Heart left ventricle (tissue), 16 donors: ENCODE measurements around the gene SHANK3. TPM values are rescaled to one million over a fixed set of nuclear protein-coding genes. Genes with fewer than 3 reads are reported as not detected.

Source experiments
- ATAC-seq, 4 donors: fragments of 200-7000 bp; cut with Tn5 transposase; one replicate each; pipeline ENCODE4 v1.9.1; 2020 to 2022; ENCODE audit warnings: moderate library complexity in 4 of 4, mild to moderate bottlenecking in 3 of 4, moderate number of reproducible peaks in 1 of 4
- DNase-seq, 5 donors: peaks; one replicate each; pipeline ENCODE4 v3.0.0-alpha.2; 2020
- H3K27ac ChIP-seq, 12 donors: fragments of 200-600 bp; sonication (generic) in 4 of 12; one replicate each; pipeline versions ENCODE4 v1.5.0 to v1.8.0; 2016 to 2022; ENCODE audit warnings: mild to moderate bottlenecking in 2 of 12
- H3K27me3 ChIP-seq, 9 donors: fragments of 200-600 bp; sonication (generic) in 2 of 9; one replicate each; pipeline versions ENCODE4 v1.5.1 to v1.8.0; 2016 to 2022; ENCODE audit warnings: mild to moderate bottlenecking in 3 of 9
- H3K36me3 ChIP-seq, 9 donors: fragments of 200-600 bp; sonication (generic) in 2 of 9; one replicate each; pipeline versions ENCODE4 v1.5.0 to v1.8.0; 2018 to 2022; ENCODE audit warnings: mild to moderate bottlenecking in 2 of 9
- H3K4me1 ChIP-seq, 12 donors: fragments of 200-600 bp; sonication (generic) in 4 of 12; one replicate each; pipeline versions ENCODE4 v1.5.0 to v1.8.0; 2016 to 2022; ENCODE audit warnings: mild to moderate bottlenecking in 3 of 12
- H3K4me3 ChIP-seq, 12 donors: fragments of 200-600 bp; sonication (generic) in 4 of 12; one replicate each; pipeline versions ENCODE4 v1.5.0 to v1.8.0; 2017 to 2022; ENCODE audit warnings: mild to moderate bottlenecking in 9 of 12, moderate library complexity in 4 of 12
- H3K9me3 ChIP-seq, 12 donors: fragments of 200-600 bp; sonication (generic) in 4 of 12; one replicate each; pipeline versions ENCODE4 v1.5.0 to v1.8.0; 2016 to 2022; ENCODE audit warnings: mild to moderate bottlenecking in 1 of 12
- CTCF ChIP-seq, 12 donors: fragments of 200-600 bp; sonication (generic) in 4 of 12; IDR thresholded peaks; one replicate each; pipeline versions ENCODE4 v1.5.0 to v1.8.0; 2018 to 2022; ENCODE audit warnings: antibody characterized with exemption in 12 of 12, mild to moderate bottlenecking in 5 of 12
- POLR2A ChIP-seq, 2 donors: fragments of 450-650 bp; IDR thresholded peaks; one replicate each; pipeline ENCODE4 v1.6.1; 2017; ENCODE audit warnings: antibody characterized with exemption in 2 of 2, mild to moderate bottlenecking in 2 of 2, moderate library complexity in 2 of 2
- WGBS, 4 donors: extraction: QIAGEN DNeasy Blood & Tissue Kit in 2 of 4; methylation state at CpG; one replicate each; pipeline versions ENCODE4 v1.1.5 to v1.1.7; 2013 to 2018; 5-methylcytosine and 5-hydroxymethylcytosine counted together
- intact Hi-C, 10 donors: fragments of 100-400 bp; cut with DNase I; formaldehyde crosslinking; loops; one replicate each; pipeline versions ENCODE4 v1.11.1 to v1.14.2; 2022
- polyA plus RNA-seq, 2 donors: library from polyadenylated mRNA; stranded (reverse); fragments of 200-250 nt; gene quantifications; one replicate each; pipeline ENCODE4 v1.2.3, GENCODE V29; 2013
- total RNA-seq, 9 donors: library from RNA; depleted of rRNA in 2 of 9; stranded (reverse); fragments of >200 nt in 2 of 9; fragmentation: NEBNext Ultra II Directional in 3 of 9; extraction: Animal tissue kit (Norgen Biotek cat#: 25700) in 3 of 9; gene quantifications; one replicate each; pipeline versions ENCODE4 v1.1.0 to v1.2.4, GENCODE V29; 2016 to 2023
- donor health status: ischemic (EF 13 %, LVEDD 7.1; RV severe dilation, severe dysfunction).
- donor health status: healthy with polysubstance abuse.
- donor health status: DM: no; HTN: yes; CAD: no.
- donor health status: DM: no; HTN: no; CAD: no.
- donor health status: ischemic (EF 25% LVEDD 6.9; RV normal size, moderate dysfunction).
- donor health status: ischemic (EF 25% LVEDD 5.7; RV mildly dilated, moderate dysfunction).
- donor health status: healthy.
- donor health status: DM: yes; HTN: yes; CAD: no.
- donor health status: ischemic (EF 35%, LVEDD 5.7; RV mildly dilated, moderate dysfunction).
- donor health status: nonischemic (EF 11% LVEDD 7.7; RV severe dilation, severe dysfunction).
- donor health status: DM: yes; HTN: yes; CAD: no.
- donor health status: PGD.
- donor health status: ischemic (EF 29% LVEDD 5.4; RV normal size, mild dysfunction).
- donor health status: nonischemic (EF 23%, LVEDD 6.1; RV moderate dilation, normal function).

Gene SHANK3
- total and polyA plus RNA-seq, 11 donors = 11.3 to 36.0 (median 21.9) TPM

GRCh38 chr22:50686794-50687193, 14.2 kb downstream of the SHANK3 start:
- no peak for TF ChIP-seq CTCF (IDR thresholded peaks at IDR 0.05)
- TF ChIP-seq POLR2A (IDR thresholded peaks at IDR 0.05) = no peak
- ATAC-seq = no peak
- Histone ChIP-seq H3K4me1 (peaks cover 0 to 34% (median 11%) of the 10 kb centered on the region in 12 donors), H3K27me3 (peaks cover 0 to 13% (median 0%) of the 10 kb centered on the region in 9 donors), H3K36me3 (peaks cover 0 to 25% (median 5%) of the 10 kb centered on the region in 9 donors), H3K27ac (no peak overlapping the region), H3K9me3 (peaks cover 0 to 10% (median 0%) of the 10 kb centered on the region in 12 donors), H3K4me3 (no peak overlapping the region)
- WGBS, 4 donors = 44 to 61% (median 53%) methylated on average over 5 to 9 of the region's 9 CpGs
- peak in 1 of 5 donors; percentile 24 for DNase-seq
- intact Hi-C loops = no loop called here

GRCh38 chr22:50687829-50688228, 15.2 kb downstream of the SHANK3 start:
- Histone ChIP-seq H3K4me3 (no peak overlapping the region), H3K27ac (no peak overlapping the region), H3K36me3 (peaks cover 0 to 31% (median 5%) of the 10 kb centered on the region in 9 donors), H3K4me1 (peaks cover 0 to 45% (median 11%) of the 10 kb centered on the region in 12 donors), H3K9me3 (peaks cover 0 to 10% (median 0%) of the 10 kb centered on the region in 12 donors), H3K27me3 (peaks cover 0 to 13% (median 0%) of the 10 kb centered on the region in 9 donors)
- intact Hi-C loops = no loop called here
- 74 to 93% (median 82%) methylated on average over 10 of the region's 10 CpGs for WGBS, 4 donors
- ATAC-seq = no peak
- TF ChIP-seq CTCF (IDR thresholded peaks at IDR 0.05) (no peak), POLR2A (IDR thresholded peaks at IDR 0.05) (no peak)
- peak in 2 of 5 donors; percentile 4 to 49 for DNase-seq

- no peak overlapping the region for H3K27ac ChIP-seq
- no peak overlapping the region for H3K4me3 ChIP-seq
- peaks cover 0 to 48% (median 11%) of the 10 kb centered on the region in 12 donors for H3K4me1 ChIP-seq
- peaks cover 0 to 10% (median 0%) of the 10 kb centered on the region in 12 donors for H3K9me3 ChIP-seq
- intact Hi-C loops = no loop called here
- WGBS, 4 donors = 69 to 80% (median 76%) methylated on average over 5 of the region's 5 CpGs
- DNase-seq (peak in 1 of 5 donors; percentile 32), ATAC-seq (peak in 2 of 4 donors; percentile 6 to 24)
- H3K36me3 ChIP-seq = peaks cover 0 to 32% (median 5%) of the 10 kb centered on the region in 9 donors
- TF ChIP-seq CTCF (IDR thresholded peaks at IDR 0.05) (no peak), POLR2A (IDR thresholded peaks at IDR 0.05) (no peak)
- H3K27me3 ChIP-seq = peaks cover 0 to 13% (median 0%) of the 10 kb centered on the region in 9 donors
These were observed 15.8 kb downstream of the SHANK3 start for GRCh38 chr22:50688448-50688847.

GRCh38 chr22:50691521-50691920, 18.9 kb downstream of the SHANK3 start:
- intact Hi-C loops = loop anchor here in 3 of 10 donors (5.0 kb wide), 1 partner anchor 64 kb away; the partner anchor contains the start of gene ARSA (in 3 of the 3)
- ATAC-seq = no peak
- peaks cover 2 to 64% (median 17%) of the 10 kb centered on the region in 12 donors for H3K4me1 ChIP-seq
- H3K9me3 ChIP-seq = peaks cover 0 to 10% (median 0%) of the 10 kb centered on the region in 12 donors
- no peak overlapping the region for H3K4me3 ChIP-seq
- 16 to 28% (median 19%) methylated on average over 2 of the region's 2 CpGs for WGBS, 4 donors
- no peak for DNase-seq
- H3K27ac ChIP-seq = no peak overlapping the region
- peaks cover 0 to 52% (median 16%) of the 10 kb centered on the region in 9 donors for H3K36me3 ChIP-seq
- peaks cover 0 to 13% (median 0%) of the 10 kb centered on the region in 9 donors for H3K27me3 ChIP-seq
- TF ChIP-seq CTCF (IDR thresholded peaks at IDR 0.05) (peak; percentile 7 to 51 (median 30)), POLR2A (IDR thresholded peaks at IDR 0.05) (no peak)
